Sigmoid colon (tissue), 7 donors: Measurements from ENCODE around the gene LMF1. TPM values are rescaled to one million over a fixed set of nuclear protein-coding genes. Genes with fewer than 3 reads are reported as not detected.

Source experiments
- DNase-seq: peaks from one replicate; pipeline ENCODE4 v3.0.0-alpha.2; 2019
- H3K27ac ChIP-seq, 4 donors: fragments of 200-600 bp; sonication (generic); one replicate each; pipeline ENCODE4 v1.5.1; 2016 to 2019; ENCODE audit warnings: mild to moderate bottlenecking in 1 of 4
- H3K27me3 ChIP-seq, 3 donors: fragments of 200-600 bp; sonication (generic); one replicate each; pipeline ENCODE4 v1.5.1; 2019; ENCODE audit warnings: mild to moderate bottlenecking in 1 of 3
- H3K36me3 ChIP-seq, 4 donors: fragments of 200-600 bp; sonication (generic); one replicate each; pipeline ENCODE4 v1.5.1; 2016 to 2019
- H3K4me1 ChIP-seq, 4 donors: fragments of 200-600 bp; sonication (generic); one replicate each; pipeline ENCODE4 v1.5.1; 2017 to 2019
- H3K4me3 ChIP-seq, 4 donors: fragments of 200-600 bp; sonication (generic); one replicate each; pipeline ENCODE4 v1.5.1; 2017 to 2019; ENCODE audit warnings: mild to moderate bottlenecking in 2 of 4, moderate library complexity in 1 of 4
- H3K9me3 ChIP-seq, 4 donors: fragments of 200-600 bp in 3 of 4; sonication (generic) in 3 of 4; one replicate each; pipeline versions ENCODE4 v1.5.1 to v1.6.1; 2013 to 2019
- EP300 ChIP-seq, 4 donors: sonication (generic); formaldehyde crosslinking; IDR thresholded peaks; one replicate each; pipeline ENCODE4 v1.6.1; 2017; ENCODE audit warnings: antibody characterized with exemption in 4 of 4
- POLR2A ChIP-seq, 2 donors: fragments of 450-650 bp; IDR thresholded peaks; one replicate each; pipeline ENCODE4 v1.6.1; 2016; ENCODE audit warnings: antibody characterized with exemption in 2 of 2, mild to moderate bottlenecking in 2 of 2, moderate library complexity in 2 of 2
- POLR2AphosphoS5 ChIP-seq, 4 donors: sonication (generic); formaldehyde crosslinking; IDR thresholded peaks; one replicate each; pipeline ENCODE4 v1.6.1; 2017; ENCODE audit warnings: antibody characterized with exemption in 4 of 4
- WGBS, 2 donors: extraction: QIAGEN DNeasy Blood & Tissue Kit; methylation state at CpG; one replicate each; pipeline ENCODE4 v1.1.7; 2013; 5-methylcytosine and 5-hydroxymethylcytosine counted together
- intact Hi-C: fragments of 100-400 bp; cut with DNase I; formaldehyde crosslinking; loops from one replicate; pipeline ENCODE4 v1.15.1; 2023
- polyA plus RNA-seq, 3 donors: library from polyadenylated mRNA; stranded (reverse); fragments of 200-250 nt; gene quantifications; one replicate each; pipeline ENCODE4 v1.2.3, GENCODE V29; 2013
- total RNA-seq, 4 donors: library from RNA; depleted of rRNA; stranded (reverse); fragments of >200 nt; gene quantifications; one replicate each; pipeline ENCODE4 v1.1.0, GENCODE V29; 2016
- TF ChIP-seq, protein P1 (sequence below), 4 experiments: fragments of 450-650 bp in 3 of 4; fragments of 200-600 bp in 1 of 4; IDR thresholded peaks; one replicate each; pipeline ENCODE4 v1.5.1; 2016 to 2019; ENCODE audit warnings: antibody characterized with exemption in 4 of 4, mild to moderate bottlenecking in 3 of 4, moderate library complexity in 2 of 4
- donor health status: healthy with polysubstance abuse.
- donor health status: Bipolar disorder and iron deficiency.
- donor health status: healthy.

Gene LMF1
- total and polyA plus RNA-seq, 7 donors, result 1.2 to 34.1 (median 19.9) TPM

GRCh38 chr16:932831-933330 is 37.9 kb downstream of the LMF1 start:
- H3K4me3 ChIP-seq, result no peak overlapping the region
- WGBS, 2 donors, result 89 to 94% methylated on average over 21 of the region's 21 CpGs
- no peak overlapping the region for H3K27ac ChIP-seq
- H3K9me3 ChIP-seq, result no peaks in the 10 kb centered on the region
- no peaks in the 10 kb centered on the region for H3K4me1 ChIP-seq
- no peak for TF ChIP-seq POLR2A (IDR thresholded peaks at IDR 0.05)
- TF ChIP-seq EP300 (IDR thresholded peaks at IDR 0.05), result no peak
- TF ChIP-seq POLR2AphosphoS5 (IDR thresholded peaks at IDR 0.05), result no peak
- TF ChIP-seq, protein P1, sequence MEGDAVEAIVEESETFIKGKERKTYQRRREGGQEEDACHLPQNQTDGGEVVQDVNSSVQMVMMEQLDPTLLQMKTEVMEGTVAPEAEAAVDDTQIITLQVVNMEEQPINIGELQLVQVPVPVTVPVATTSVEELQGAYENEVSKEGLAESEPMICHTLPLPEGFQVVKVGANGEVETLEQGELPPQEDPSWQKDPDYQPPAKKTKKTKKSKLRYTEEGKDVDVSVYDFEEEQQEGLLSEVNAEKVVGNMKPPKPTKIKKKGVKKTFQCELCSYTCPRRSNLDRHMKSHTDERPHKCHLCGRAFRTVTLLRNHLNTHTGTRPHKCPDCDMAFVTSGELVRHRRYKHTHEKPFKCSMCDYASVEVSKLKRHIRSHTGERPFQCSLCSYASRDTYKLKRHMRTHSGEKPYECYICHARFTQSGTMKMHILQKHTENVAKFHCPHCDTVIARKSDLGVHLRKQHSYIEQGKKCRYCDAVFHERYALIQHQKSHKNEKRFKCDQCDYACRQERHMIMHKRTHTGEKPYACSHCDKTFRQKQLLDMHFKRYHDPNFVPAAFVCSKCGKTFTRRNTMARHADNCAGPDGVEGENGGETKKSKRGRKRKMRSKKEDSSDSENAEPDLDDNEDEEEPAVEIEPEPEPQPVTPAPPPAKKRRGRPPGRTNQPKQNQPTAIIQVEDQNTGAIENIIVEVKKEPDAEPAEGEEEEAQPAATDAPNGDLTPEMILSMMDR (IDR thresholded peaks at IDR 0.05), result no peak
- DNase-seq, result no peak
- intact Hi-C loops, result loop anchor here (10.0 kb wide), 1 partner anchor 82 kb away; no protein-coding TSS in a partner anchor
- no peaks in the 10 kb centered on the region for H3K27me3 ChIP-seq
- peaks cover 0 to 58% (median 8%) of the 10 kb centered on the region in 4 donors for H3K36me3 ChIP-seq

GRCh38 chr16:931626-932500 is 38.9 kb downstream of the LMF1 start:
- Histone ChIP-seq H3K27me3 (no peaks in the 10 kb centered on the region), H3K4me1 (no peaks in the 10 kb centered on the region), H3K4me3 (no peak overlapping the region), H3K9me3 (no peaks in the 10 kb centered on the region), H3K36me3 (peaks cover 0 to 59% (median 8%) of the 10 kb centered on the region in 4 donors), H3K27ac (no peak overlapping the region)
- no peak for DNase-seq
- TF ChIP-seq, protein P1 (IDR thresholded peaks at IDR 0.05), result no peak
- TF ChIP-seq POLR2AphosphoS5 (IDR thresholded peaks at IDR 0.05) (no peak), POLR2A (IDR thresholded peaks at IDR 0.05) (no peak), EP300 (IDR thresholded peaks at IDR 0.05) (no peak)
- 92 to 95% methylated on average over 44 of the region's 44 CpGs for WGBS, 2 donors
- intact Hi-C loops, result loop anchor here (10.0 kb wide), 1 partner anchor 83 kb away; no protein-coding TSS in a partner anchor

- H3K27ac ChIP-seq, result no peak overlapping the region
- H3K27me3 ChIP-seq, result no peaks in the 10 kb centered on the region
- no peak overlapping the region for H3K4me3 ChIP-seq
- intact Hi-C loops, result loop anchor here (10.0 kb wide), 1 partner anchor 84 kb away; no protein-coding TSS in a partner anchor
- no peak for DNase-seq
- no peaks in the 10 kb centered on the region for H3K4me1 ChIP-seq
- H3K9me3 ChIP-seq, result no peaks in the 10 kb centered on the region
- TF ChIP-seq POLR2AphosphoS5 (IDR thresholded peaks at IDR 0.05) (no peak), POLR2A (IDR thresholded peaks at IDR 0.05) (no peak), EP300 (IDR thresholded peaks at IDR 0.05) (no peak)
- TF ChIP-seq, protein P1 (IDR thresholded peaks at IDR 0.05), result no peak
- WGBS, 2 donors, result 93 to 94% methylated on average over 21 of the region's 21 CpGs
- H3K36me3 ChIP-seq, result peaks cover 0 to 56% (median 8%) of the 10 kb centered on the region in 4 donors
Measured at GRCh38 chr16:931171-931570, 39.6 kb downstream of the LMF1 start.

DNA sequence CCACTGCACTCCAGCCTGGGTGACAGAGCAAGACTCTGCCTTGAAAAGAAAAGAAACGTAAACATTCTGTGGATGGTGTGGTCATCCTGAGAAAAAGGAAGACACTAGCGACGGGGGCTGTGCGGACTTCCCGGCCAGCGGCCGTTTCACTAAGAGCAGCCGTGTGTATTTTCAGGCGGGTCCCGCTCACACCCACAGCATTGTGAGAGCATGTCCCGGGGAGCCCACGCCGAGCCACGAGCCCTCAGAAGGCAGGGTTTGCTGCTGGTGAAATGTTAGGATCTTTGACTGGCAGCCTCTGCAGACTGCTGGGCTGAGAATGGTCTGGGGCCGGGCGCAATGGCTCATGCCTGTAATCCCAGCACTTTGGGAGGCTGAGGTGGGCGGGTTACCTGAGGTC is 40.3 kb downstream of the LMF1 start:
- Histone ChIP-seq H3K27ac (no peak overlapping the region), H3K4me1 (no peaks in the 10 kb centered on the region), H3K4me3 (no peak overlapping the region), H3K36me3 (peaks cover 0 to 53% (median 8%) of the 10 kb centered on the region in 4 donors), H3K27me3 (no peaks in the 10 kb centered on the region), H3K9me3 (no peaks in the 10 kb centered on the region)
- no peak for DNase-seq
- 94 to 95% methylated on average over 17 of the region's 17 CpGs for WGBS, 2 donors
- intact Hi-C loops, result loop anchor here (10.0 kb wide), 1 partner anchor 84 kb away; no protein-coding TSS in a partner anchor
- TF ChIP-seq POLR2A (IDR thresholded peaks at IDR 0.05), result no peak
- TF ChIP-seq, protein P1 (IDR thresholded peaks at IDR 0.05), result no peak
- no peak for TF ChIP-seq POLR2AphosphoS5 (IDR thresholded peaks at IDR 0.05)
- no peak for TF ChIP-seq EP300 (IDR thresholded peaks at IDR 0.05)
